ENCODE data around the gene PSG1.
"Not testable (repeated sequence)": the region's sequence is repeated elsewhere in the genome, so short reads cannot be mapped to it uniquely, and the experiment has no call there.

The PSG1 gene

GRCh38 chr19:42856866-42857543 lies 22.5 kb downstream of the PSG1 start:
- not testable (repeated sequence) for H3K4me3 ChIP-seq (ENCODE audit: low read depth in 1 of 5, low read length in 5 of 5); H3K9ac ChIP-seq (ENCODE audit: low read length in 5 of 5); H3K9me3 ChIP-seq (ENCODE audit: control insufficient read depth in 5 of 5, low read length in 5 of 5); H3K36me3 ChIP-seq (ENCODE audit: control insufficient read depth in 5 of 5, insufficient read depth in 5 of 5, low read length in 5 of 5); H3K27ac ChIP-seq (ENCODE audit: low read depth, low read length); H3K4me1 ChIP-seq (ENCODE audit: control insufficient read depth in 5 of 5, insufficient read depth in 5 of 5, low read length in 5 of 5); H3K27me3 ChIP-seq (ENCODE audit: control insufficient read depth in 5 of 5, insufficient read depth in 4 of 5, low read length in 5 of 5)

- H3K9ac ChIP-seq (ENCODE audit: low read length in 5 of 5); H3K9me3 ChIP-seq (ENCODE audit: control insufficient read depth in 5 of 5, low read length in 5 of 5); H3K27me3 ChIP-seq (ENCODE audit: control insufficient read depth in 5 of 5, insufficient read depth in 4 of 5, low read length in 5 of 5); H3K36me3 ChIP-seq (ENCODE audit: control insufficient read depth in 5 of 5, insufficient read depth in 5 of 5, low read length in 5 of 5); H3K4me1 ChIP-seq (ENCODE audit: control insufficient read depth in 5 of 5, insufficient read depth in 5 of 5, low read length in 5 of 5); H3K4me3 ChIP-seq (ENCODE audit: low read depth in 1 of 5, low read length in 5 of 5); H3K27ac ChIP-seq (ENCODE audit: low read depth, low read length): not testable (repeated sequence)
These were observed 24.8 kb downstream of the PSG1 start for GRCh38 chr19:42854745-42855144.

- H3K9ac ChIP-seq (ENCODE audit: low read length in 5 of 5); H3K27ac ChIP-seq (ENCODE audit: low read depth, low read length): not testable (repeated sequence)
These were observed 26.3 kb downstream of the PSG1 start for GRCh38 chr19:42853231-42853630.

GRCh38 chr19:42852821-42853220 lies 26.7 kb downstream of the PSG1 start:
- not testable (repeated sequence) for H3K9me3 ChIP-seq (ENCODE audit: control insufficient read depth in 5 of 5, low read length in 5 of 5); H3K36me3 ChIP-seq (ENCODE audit: control insufficient read depth in 5 of 5, insufficient read depth in 5 of 5, low read length in 5 of 5); H3K4me1 ChIP-seq (ENCODE audit: control insufficient read depth in 5 of 5, insufficient read depth in 5 of 5, low read length in 5 of 5); H3K27me3 ChIP-seq (ENCODE audit: control insufficient read depth in 5 of 5, insufficient read depth in 4 of 5, low read length in 5 of 5); H3K27ac ChIP-seq (ENCODE audit: low read depth, low read length); H3K4me3 ChIP-seq (ENCODE audit: low read depth in 1 of 5, low read length in 5 of 5); H3K9ac ChIP-seq (ENCODE audit: low read length in 5 of 5)

More at GRCh38 chr19:42853231-42853630, 26.3 kb downstream of the PSG1 start:
- H3K36me3 ChIP-seq (ENCODE audit: control insufficient read depth in 5 of 5, insufficient read depth in 5 of 5, low read length in 5 of 5); H3K9me3 ChIP-seq (ENCODE audit: control insufficient read depth in 5 of 5, low read length in 5 of 5); H3K4me1 ChIP-seq (ENCODE audit: control insufficient read depth in 5 of 5, insufficient read depth in 5 of 5, low read length in 5 of 5); H3K4me3 ChIP-seq (ENCODE audit: low read depth in 1 of 5, low read length in 5 of 5); H3K27me3 ChIP-seq (ENCODE audit: control insufficient read depth in 5 of 5, insufficient read depth in 4 of 5, low read length in 5 of 5): not testable (repeated sequence)

GRCh38 chr19:42851718-42852280 lies 27.7 kb downstream of the PSG1 start:
- not testable (repeated sequence) for H3K27me3 ChIP-seq (ENCODE audit: control insufficient read depth in 5 of 5, insufficient read depth in 4 of 5, low read length in 5 of 5); H3K4me1 ChIP-seq (ENCODE audit: control insufficient read depth in 5 of 5, insufficient read depth in 5 of 5, low read length in 5 of 5); H3K9ac ChIP-seq (ENCODE audit: low read length in 5 of 5); H3K36me3 ChIP-seq (ENCODE audit: control insufficient read depth in 5 of 5, insufficient read depth in 5 of 5, low read length in 5 of 5); H3K9me3 ChIP-seq (ENCODE audit: control insufficient read depth in 5 of 5, low read length in 5 of 5); H3K4me3 ChIP-seq (ENCODE audit: low read depth in 1 of 5, low read length in 5 of 5)
- H3K27ac ChIP-seq (ENCODE audit: low read depth, low read length), result peak overlapping the region; percentile 24

- Histone ChIP-seq H3K27ac (ENCODE audit: low read depth, low read length) (peak overlapping the region; percentile 63), H3K4me3 (ENCODE audit: low read depth in 1 of 5, low read length in 5 of 5) (no peak overlapping the region), H3K27me3 (ENCODE audit: control insufficient read depth in 5 of 5, insufficient read depth in 4 of 5, low read length in 5 of 5) (no peaks in the 10 kb centered on the region), H3K36me3 (ENCODE audit: control insufficient read depth in 5 of 5, insufficient read depth in 5 of 5, low read length in 5 of 5) (no peaks in the 10 kb centered on the region), H3K4me1 (ENCODE audit: control insufficient read depth in 5 of 5, insufficient read depth in 5 of 5, low read length in 5 of 5) (peaks cover 0 to 4% (median 0%) of the 10 kb centered on the region in 5 donors), H3K9me3 (ENCODE audit: control insufficient read depth in 5 of 5, low read length in 5 of 5) (no peaks in the 10 kb centered on the region), H3K9ac (ENCODE audit: low read length in 5 of 5) (no peak overlapping the region)
These were observed 28.4 kb downstream of the PSG1 start for GRCh38 chr19:42850981-42851717.

- H3K27me3 ChIP-seq (ENCODE audit: control insufficient read depth in 5 of 5, insufficient read depth in 4 of 5, low read length in 5 of 5), result no peaks in the 10 kb centered on the region
- no peak overlapping the region for H3K4me3 ChIP-seq (ENCODE audit: low read depth in 1 of 5, low read length in 5 of 5)
- H3K9me3 ChIP-seq (ENCODE audit: control insufficient read depth in 5 of 5, low read length in 5 of 5), result no peaks in the 10 kb centered on the region
- no peaks in the 10 kb centered on the region for H3K4me1 ChIP-seq (ENCODE audit: control insufficient read depth in 5 of 5, insufficient read depth in 5 of 5, low read length in 5 of 5)
- no peaks in the 10 kb centered on the region for H3K36me3 ChIP-seq (ENCODE audit: control insufficient read depth in 5 of 5, insufficient read depth in 5 of 5, low read length in 5 of 5)
- H3K9ac ChIP-seq (ENCODE audit: low read length in 5 of 5), result no peak overlapping the region
- no peak overlapping the region for H3K27ac ChIP-seq (ENCODE audit: low read depth, low read length)
These were observed 32.9 kb downstream of the PSG1 start for GRCh38 chr19:42846597-42846996.

GRCh38 chr19:42843631-42844030 lies 35.9 kb downstream of the PSG1 start:
- not testable (repeated sequence) for H3K9me3 ChIP-seq (ENCODE audit: control insufficient read depth in 5 of 5, low read length in 5 of 5); H3K27me3 ChIP-seq (ENCODE audit: control insufficient read depth in 5 of 5, insufficient read depth in 4 of 5, low read length in 5 of 5); H3K36me3 ChIP-seq (ENCODE audit: control insufficient read depth in 5 of 5, insufficient read depth in 5 of 5, low read length in 5 of 5); H3K27ac ChIP-seq (ENCODE audit: low read depth, low read length); H3K9ac ChIP-seq (ENCODE audit: low read length in 5 of 5); H3K4me3 ChIP-seq (ENCODE audit: low read depth in 1 of 5, low read length in 5 of 5); H3K4me1 ChIP-seq (ENCODE audit: control insufficient read depth in 5 of 5, insufficient read depth in 5 of 5, low read length in 5 of 5)

- not testable (repeated sequence) for H3K4me3 ChIP-seq (ENCODE audit: low read depth in 1 of 5, low read length in 5 of 5); H3K27me3 ChIP-seq (ENCODE audit: control insufficient read depth in 5 of 5, insufficient read depth in 4 of 5, low read length in 5 of 5); H3K27ac ChIP-seq (ENCODE audit: low read depth, low read length); H3K4me1 ChIP-seq (ENCODE audit: control insufficient read depth in 5 of 5, insufficient read depth in 5 of 5, low read length in 5 of 5); H3K9ac ChIP-seq (ENCODE audit: low read length in 5 of 5); H3K36me3 ChIP-seq (ENCODE audit: control insufficient read depth in 5 of 5, insufficient read depth in 5 of 5, low read length in 5 of 5); H3K9me3 ChIP-seq (ENCODE audit: control insufficient read depth in 5 of 5, low read length in 5 of 5)
These were observed 46.6 kb downstream of the PSG1 start for GRCh38 chr19:42832746-42833442.

GRCh38 chr19:42832023-42832680 lies 47.4 kb downstream of the PSG1 start:
- H3K4me1 ChIP-seq (ENCODE audit: control insufficient read depth in 5 of 5, insufficient read depth in 5 of 5, low read length in 5 of 5); H3K27me3 ChIP-seq (ENCODE audit: control insufficient read depth in 5 of 5, insufficient read depth in 4 of 5, low read length in 5 of 5); H3K27ac ChIP-seq (ENCODE audit: low read depth, low read length); H3K9ac ChIP-seq (ENCODE audit: low read length in 5 of 5); H3K9me3 ChIP-seq (ENCODE audit: control insufficient read depth in 5 of 5, low read length in 5 of 5); H3K36me3 ChIP-seq (ENCODE audit: control insufficient read depth in 5 of 5, insufficient read depth in 5 of 5, low read length in 5 of 5); H3K4me3 ChIP-seq (ENCODE audit: low read depth in 1 of 5, low read length in 5 of 5): not testable (repeated sequence)
